Caco-2 (cell line): ENCODE measurements around the gene ADPGK. TPM values are rescaled to one million over a fixed set of nuclear protein-coding genes. Genes with fewer than 3 reads are reported as not detected.

Experiments used
- BruUV-seq: library from RNA; stranded (reverse); fragments of 400-500 nt; replicated peaks from 2 replicates; lab custom pipeline; 2021; lab: Mats Ljungman, UMichigan
- CTCF ChIA-PET: fragments of 300-600 bp; sonication (Branson Sonifier 250); formaldehyde crosslinking; loops from one replicate; lab custom pipeline; 2022; ENCODE audit warnings: antibody characterized with exemption; lab: Charles Lee
- POLR2A ChIA-PET: fragments of 300-600 bp; sonication (Branson Sonifier 250); formaldehyde crosslinking; loops from one replicate; lab custom pipeline; 2022; ENCODE audit warnings: antibody characterized with exemption; lab: Charles Lee
- DNase-seq, 2 experiments: peaks; one replicate each; pipeline versions ENCODE4 v3.0.0 to v3.0.0-alpha.2; 2020 to 2022
- H3K27me3 ChIP-seq: replicated peaks from 2 replicates; pipeline ENCODE4 v1.6.0; 2011; ENCODE audit warnings: low read length; ENCODE audit not compliant: control insufficient read depth, insufficient read depth
- H3K36me3 ChIP-seq: 2 replicates; pipeline ENCODE4 v1.5.1; 2011; ENCODE audit warnings: low read length; ENCODE audit not compliant: control insufficient read depth, insufficient read depth
- H3K4me1 ChIP-seq: fragments of 250-450 bp; sonication (Bioruptor Pico); 2 replicates; pipeline ENCODE4 v1.5.1; 2020; ENCODE audit warnings: mild to moderate bottlenecking
- H3K4me3 ChIP-seq: 2 replicates; pipeline ENCODE4 v1.5.1; 2011; ENCODE audit warnings: low read depth, mild to moderate bottlenecking, control low read depth, low read length
- H3K9me3 ChIP-seq: fragments of 250-450 bp; sonication (Bioruptor Pico); 2 replicates; pipeline ENCODE4 v1.5.1; 2020; ENCODE audit warnings: mild to moderate bottlenecking, moderate library complexity
- H3K27ac Mint-ChIP-seq: one replicate; pipeline ENCODE4 v1.8.0; 2022; ENCODE audit warnings: mixed read lengths; ENCODE audit not compliant: unreplicated experiment
- H3K27me3 Mint-ChIP-seq: one replicate; pipeline ENCODE4 v1.8.0; 2022; ENCODE audit warnings: mixed read lengths; ENCODE audit not compliant: insufficient read depth, unreplicated experiment
- H3K36me3 Mint-ChIP-seq: one replicate; pipeline ENCODE4 v1.8.0; 2022; ENCODE audit warnings: mild to moderate bottlenecking, mixed read lengths; ENCODE audit not compliant: insufficient read depth, unreplicated experiment
- H3K4me1 Mint-ChIP-seq: one replicate; pipeline ENCODE4 v1.8.0; 2022; ENCODE audit warnings: low read depth, mixed read lengths; ENCODE audit not compliant: unreplicated experiment
- H3K4me3 Mint-ChIP-seq: one replicate; pipeline ENCODE4 v1.8.0; 2022; ENCODE audit warnings: mild to moderate bottlenecking, moderate library complexity, mixed read lengths; ENCODE audit not compliant: unreplicated experiment
- H3K9me3 Mint-ChIP-seq: one replicate; pipeline ENCODE4 v1.8.0; 2022; ENCODE audit warnings: mixed read lengths; ENCODE audit not compliant: unreplicated experiment
- CTCF ChIP-seq, 2 experiments: fragments of 200-600 bp in 1 of 2; IDR thresholded peaks; 1 replicate in 1 of 2; 2 replicates in 1 of 2; pipeline versions ENCODE4 v1.5.1 to v1.8.0; 2011 to 2022; ENCODE audit warnings: antibody characterized with exemption in 1 of 2, control low read depth in 1 of 2, inconsistent platforms in 1 of 2, low read depth in 1 of 2, low read length in 1 of 2, mild to moderate bottlenecking in 1 of 2, moderate library complexity in 1 of 2; ENCODE audit not compliant: insufficient read depth in 1 of 2, severe bottlenecking in 1 of 2, unreplicated experiment in 1 of 2
- intact Hi-C: fragments of 100-400 bp; cut with micrococcal nuclease; formaldehyde crosslinking; loops from one replicate; pipeline ENCODE4 v1.10.0; 2022; ENCODE audit not compliant: unreplicated experiment
- total RNA-seq: library from RNA; stranded (reverse); gene quantifications from 2 replicates; pipeline ENCODE4 v1.2.3, GENCODE V29; 2022

The ADPGK gene
- total RNA-seq, 1 experiment from 2014 or later, result 55.6 TPM

GRCh38 chr15:72787526-72787925 lies 4.0 kb upstream of the ADPGK start:
- no peaks in the 10 kb centered on the region for H3K27me3 ChIP-seq
- no TSS peak for BruUV-seq
- Mint-ChIP-seq H3K27ac (no peak overlapping the region), H3K4me3 (no peak overlapping the region), H3K4me1 (peaks cover 6% of the 10 kb centered on the region), H3K27me3 (peaks cover 21% of the 10 kb centered on the region), H3K9me3 (no peaks in the 10 kb centered on the region), H3K36me3 (peaks cover 6% of the 10 kb centered on the region)
- H3K4me1 ChIP-seq, result no peaks in the 10 kb centered on the region
- ChIA-PET CTCF (no interaction called here), POLR2A (no interaction called here)
- peaks cover 4% of the 10 kb centered on the region; the same call in 1 of the 2 replicates for H3K9me3 ChIP-seq
- H3K4me3 ChIP-seq, result no peak overlapping the region
- no peaks in the 10 kb centered on the region for H3K36me3 ChIP-seq
- TF ChIP-seq CTCF (IDR thresholded peaks at IDR 0.05; ENCODE audit: insufficient read depth in 1 of 2, low read depth in 1 of 2, low read length in 1 of 2, severe bottlenecking in 1 of 2, unreplicated experiment in 1 of 2), result no peak
- intact Hi-C loops, result loop anchor here (10.0 kb wide), 1 partner anchor 457 kb away; no protein-coding TSS in a partner anchor
- no peak for DNase-seq

DNA sequence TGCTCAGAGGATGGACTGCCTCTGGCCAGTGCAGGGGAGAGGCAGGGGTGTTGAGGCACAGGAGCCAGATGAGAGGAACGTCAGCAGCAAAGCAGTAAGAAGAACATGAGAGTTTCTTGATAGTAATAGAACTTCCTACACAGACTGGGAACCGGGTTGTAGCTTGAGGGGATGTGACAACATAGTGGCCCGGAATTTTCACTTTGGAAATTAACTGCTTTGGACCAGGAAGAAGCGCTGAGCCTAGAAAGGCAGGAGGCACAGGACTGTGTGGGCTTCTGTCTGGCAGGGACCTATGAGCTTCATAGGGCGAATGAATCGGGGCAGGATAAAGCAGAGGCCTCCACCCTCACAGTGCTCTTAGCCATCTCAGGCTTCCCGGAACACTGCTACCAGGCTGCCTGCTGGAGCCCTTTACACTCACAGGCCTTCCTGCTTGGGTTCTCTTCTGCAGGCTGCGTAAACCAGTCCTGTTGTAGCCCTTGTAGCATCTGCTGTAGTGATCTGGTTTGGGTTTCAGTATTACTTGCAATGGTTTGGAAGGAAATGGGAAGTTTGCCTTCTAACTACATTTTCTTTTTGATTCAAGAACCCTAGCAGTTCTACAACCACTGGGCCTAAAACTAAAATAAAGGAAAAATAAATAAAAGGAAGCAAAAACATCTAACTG lies 3.3 kb upstream of the ADPGK start:
- Mint-ChIP-seq H3K4me3 (no peak overlapping the region), H3K4me1 (peaks cover 6% of the 10 kb centered on the region), H3K36me3 (peaks cover 8% of the 10 kb centered on the region), H3K27ac (no peak overlapping the region), H3K9me3 (no peaks in the 10 kb centered on the region), H3K27me3 (peaks cover 21% of the 10 kb centered on the region)
- Histone ChIP-seq H3K4me1 (0 out of 2 replicates have a peak, but pooled peaks cover 3% of the 10 kb centered on the region), H3K9me3 (peaks cover 2% of the 10 kb centered on the region; the same call in 1 of the 2 replicates), H3K4me3 (no peak overlapping the region), H3K27me3 (no peaks in the 10 kb centered on the region), H3K36me3 (no peaks in the 10 kb centered on the region)
- TF ChIP-seq CTCF (IDR thresholded peaks at IDR 0.05; ENCODE audit: insufficient read depth in 1 of 2, low read depth in 1 of 2, low read length in 1 of 2, severe bottlenecking in 1 of 2, unreplicated experiment in 1 of 2), result no peak
- POLR2A ChIA-PET, result no interaction called here
- CTCF ChIA-PET, result no interaction called here
- intact Hi-C loops, result loop anchor here (10.0 kb wide), 1 partner anchor 458 kb away; no protein-coding TSS in a partner anchor
- no peak for DNase-seq
- BruUV-seq, result no TSS peak

- ChIA-PET POLR2A (no interaction called here), CTCF (no interaction called here)
- no peak overlapping the region for H3K4me3 Mint-ChIP-seq
- Histone ChIP-seq H3K36me3 (no peaks in the 10 kb centered on the region), H3K27me3 (no peaks in the 10 kb centered on the region), H3K9me3 (no peaks in the 10 kb centered on the region), H3K4me3 (no peak overlapping the region), H3K4me1 (0 out of 2 replicates have a peak, but pooled peaks cover 6% of the 10 kb centered on the region)
- no peak overlapping the region for H3K27ac Mint-ChIP-seq
- BruUV-seq, result no TSS peak
- intact Hi-C loops, result loop anchor here (10.0 kb wide), 1 partner anchor 459 kb away; no protein-coding TSS in a partner anchor
- peaks cover 21% of the 10 kb centered on the region for H3K27me3 Mint-ChIP-seq
- TF ChIP-seq CTCF (IDR thresholded peaks at IDR 0.05; ENCODE audit: insufficient read depth in 1 of 2, low read depth in 1 of 2, low read length in 1 of 2, severe bottlenecking in 1 of 2, unreplicated experiment in 1 of 2), result no peak
- H3K9me3 Mint-ChIP-seq, result no peaks in the 10 kb centered on the region
- peaks cover 8% of the 10 kb centered on the region for H3K36me3 Mint-ChIP-seq
- H3K4me1 Mint-ChIP-seq, result peaks cover 6% of the 10 kb centered on the region
- DNase-seq, result no peak
These were observed 2.7 kb upstream of the ADPGK start for GRCh38 chr15:72786242-72786641.
